Prostate gland (tissue), 2 donors: ENCODE data around the gene TMEM132D. TPM values are rescaled to one million over a fixed set of nuclear protein-coding genes. Genes with fewer than 3 reads are reported as not detected.

Source experiments
- DNase-seq: peaks from one replicate; pipeline ENCODE4 v3.0.0-alpha.2; 2019; ENCODE audit warnings: low spot score
- H3K27ac ChIP-seq, 2 donors: fragments of 200-600 bp; sonication (generic); 2 replicates each; pipeline ENCODE4 v1.5.1; 2017 to 2019
- H3K27me3 ChIP-seq: fragments of 200-600 bp; sonication (generic); replicated peaks from 2 replicates; pipeline ENCODE4 v1.5.1; 2019; ENCODE audit not compliant: insufficient read depth
- H3K36me3 ChIP-seq, 2 donors: fragments of 200-600 bp; sonication (generic); 1 replicate in 1 of 2; 2 replicates in 1 of 2; pipeline versions ENCODE4 v1.5.1 to v1.8.1; 2017 to 2019
- H3K4me1 ChIP-seq: fragments of 200-600 bp; sonication (generic); replicated peaks from 2 replicates; pipeline ENCODE4 v1.5.1; 2019
- H3K4me3 ChIP-seq, 2 donors: fragments of 200-600 bp; sonication (generic); 2 replicates each; pipeline ENCODE4 v1.5.1; 2017 to 2019
- H3K9me3 ChIP-seq: fragments of 200-600 bp; sonication (generic); 2 replicates; pipeline ENCODE4 v1.5.1; 2017
- CTCF ChIP-seq, 4 experiments: fragments of 200-600 bp in 2 of 4; fragments of 450-650 bp in 2 of 4; sonication (generic) in 2 of 4; IDR thresholded peaks; 1 replicate in 3 of 4; 2 replicates in 1 of 4; pipeline ENCODE4 v1.5.1; 2016 to 2019; ENCODE audit warnings: antibody characterized with exemption in 4 of 4, mild to moderate bottlenecking in 2 of 4, moderate library complexity in 2 of 4
- POLR2A ChIP-seq: fragments of 450-650 bp; IDR thresholded peaks from one replicate; pipeline ENCODE4 v1.6.1; 2016; ENCODE audit warnings: antibody characterized with exemption, mild to moderate bottlenecking
- POLR2AphosphoS5 ChIP-seq: sonication (generic); formaldehyde crosslinking; IDR thresholded peaks from one replicate; pipeline ENCODE4 v1.6.1; 2017; ENCODE audit warnings: antibody characterized with exemption
- WGBS: methylation state at CpG from one replicate; pipeline ENCODE4 v1.1.5; 2018; 5-methylcytosine and 5-hydroxymethylcytosine counted together
- intact Hi-C: fragments of 100-400 bp; cut with DNase I; formaldehyde crosslinking; loops from one replicate; pipeline ENCODE4 v1.14.2; 2022
- total RNA-seq, 2 donors: library from RNA; depleted of rRNA; stranded (reverse); fragments of >200 nt; gene quantifications; one replicate each; pipeline ENCODE4 v1.1.0, GENCODE V29; 2016

Gene TMEM132D
- total RNA-seq, 2 donors from 2014 or later: 0.57 to 1.3 TPM

- no peaks in the 10 kb centered on the region for H3K27me3 ChIP-seq
- no peaks in the 10 kb centered on the region for H3K36me3 ChIP-seq
- intact Hi-C loops: no loop called here
- DNase-seq: no peak
- WGBS: 76% methylated on average over 5 of the region's 5 CpGs
- no peak overlapping the region for H3K4me3 ChIP-seq
- no peak for TF ChIP-seq CTCF (IDR thresholded peaks at IDR 0.05)
- TF ChIP-seq POLR2AphosphoS5: no peak
- TF ChIP-seq POLR2A: no peak
- H3K9me3 ChIP-seq: no peaks in the 10 kb centered on the region
- H3K4me1 ChIP-seq: no peaks in the 10 kb centered on the region
- no peak overlapping the region for H3K27ac ChIP-seq
Measured at GRCh38 chr12:129258781-129259318, 645.0 kb downstream of the TMEM132D start.

GRCh38 chr12:129257524-129257923 is 646.3 kb downstream of the TMEM132D start:
- Histone ChIP-seq H3K4me3 (no peak overlapping the region), H3K27me3 (no peaks in the 10 kb centered on the region), H3K9me3 (no peaks in the 10 kb centered on the region), H3K36me3 (no peaks in the 10 kb centered on the region), H3K4me1 (no peaks in the 10 kb centered on the region), H3K27ac (no peak overlapping the region)
- WGBS: 77% methylated on average over 3 of the region's 3 CpGs
- intact Hi-C loops: no loop called here
- DNase-seq: no peak
- no peak for TF ChIP-seq POLR2AphosphoS5
- no peak for TF ChIP-seq CTCF (IDR thresholded peaks at IDR 0.05)
- TF ChIP-seq POLR2A: no peak

GRCh38 chr12:129246630-129247029 is 657.2 kb downstream of the TMEM132D start:
- Histone ChIP-seq H3K4me3 (no peak overlapping the region), H3K4me1 (no peaks in the 10 kb centered on the region), H3K27me3 (no peaks in the 10 kb centered on the region), H3K36me3 (no peaks in the 10 kb centered on the region), H3K27ac (no peak overlapping the region), H3K9me3 (no peaks in the 10 kb centered on the region)
- TF ChIP-seq POLR2A: no peak
- no peak for TF ChIP-seq CTCF (IDR thresholded peaks at IDR 0.05)
- no peak for TF ChIP-seq POLR2AphosphoS5
- intact Hi-C loops: no loop called here
- WGBS: 89% methylated on average over 2 of the region's 2 CpGs
- no peak for DNase-seq

GRCh38 chr12:129245769-129246168 is 658.1 kb downstream of the TMEM132D start:
- no peak for TF ChIP-seq POLR2A
- TF ChIP-seq POLR2AphosphoS5: no peak
- TF ChIP-seq CTCF (IDR thresholded peaks at IDR 0.05): no peak
- Histone ChIP-seq H3K4me1 (no peaks in the 10 kb centered on the region), H3K27me3 (no peaks in the 10 kb centered on the region), H3K36me3 (no peaks in the 10 kb centered on the region), H3K9me3 (no peaks in the 10 kb centered on the region), H3K4me3 (no peak overlapping the region), H3K27ac (no peak overlapping the region)
- intact Hi-C loops: no loop called here
- WGBS: 83% methylated on average over 9 of the region's 9 CpGs
- DNase-seq: no peak

- 81% methylated on average over 1 of the region's 1 CpG for WGBS
- Histone ChIP-seq H3K4me3 (no peak overlapping the region), H3K27me3 (no peaks in the 10 kb centered on the region), H3K27ac (no peak overlapping the region), H3K9me3 (no peaks in the 10 kb centered on the region), H3K4me1 (no peaks in the 10 kb centered on the region), H3K36me3 (no peaks in the 10 kb centered on the region)
- TF ChIP-seq CTCF (IDR thresholded peaks at IDR 0.05): no peak
- TF ChIP-seq POLR2AphosphoS5: no peak
- TF ChIP-seq POLR2A: no peak
- no peak for DNase-seq
- intact Hi-C loops: no loop called here
Measured at GRCh38 chr12:129241852-129242251, 662.0 kb downstream of the TMEM132D start.
